MM.1S (cell line): ENCODE measurements around the gene SATB2.

Experiments
- DNase-seq: peaks from one replicate; pipeline ENCODE4 v3.0.0-alpha.2; 2015
- H2AFZ ChIP-seq: fragments of 300-600 bp; sonication (generic); 2 replicates; pipeline ENCODE4 v1.6.0; 2016; ENCODE audit warnings: antibody characterized with exemption, low read length
- H3F3A ChIP-seq: fragments of 300-600 bp; sonication (generic); 2 replicates; pipeline ENCODE4 v1.6.1; 2016; ENCODE audit warnings: mild to moderate bottlenecking, antibody characterized with exemption, low read length, moderate library complexity, mixed read lengths; ENCODE audit not compliant: insufficient read depth
- H3K27ac ChIP-seq: fragments of 300-600 bp; sonication (generic); 2 replicates; pipeline ENCODE4 v1.5.1; 2016; ENCODE audit warnings: mild to moderate bottlenecking, low read length
- H3K27me3 ChIP-seq: fragments of 300-600 bp; sonication (generic); replicated peaks from 2 replicates; pipeline ENCODE4 v1.6.0; 2016; ENCODE audit warnings: low read length; ENCODE audit not compliant: insufficient read depth
- H3K36me3 ChIP-seq: fragments of 300-600 bp; sonication (generic); replicated peaks from 2 replicates; pipeline ENCODE4 v1.6.1; 2016; ENCODE audit warnings: mild to moderate bottlenecking, low read length, mixed read lengths; ENCODE audit not compliant: insufficient read depth
- H3K4me1 ChIP-seq: fragments of 300-600 bp; sonication (generic); 2 replicates; pipeline ENCODE4 v1.6.1; 2016; ENCODE audit warnings: low read length, mixed read lengths
- H3K4me2 ChIP-seq: fragments of 300-600 bp; sonication (generic); 2 replicates; pipeline ENCODE4 v1.6.0; 2016; ENCODE audit warnings: low read depth, low read length
- H3K4me3 ChIP-seq: fragments of 300-600 bp; sonication (generic); 2 replicates; pipeline ENCODE4 v1.5.1; 2016; ENCODE audit warnings: low read length, mixed read lengths
- H3K79me2 ChIP-seq: fragments of 300-600 bp; sonication (generic); 2 replicates; pipeline ENCODE4 v1.6.1; 2016; ENCODE audit warnings: mixed run types, low read length, mixed read lengths
- H3K9ac ChIP-seq: fragments of 300-600 bp; sonication (generic); 2 replicates; pipeline ENCODE4 v1.6.1; 2016; ENCODE audit warnings: low read length, mixed read lengths
- H3K9me2 ChIP-seq: fragments of 300-600 bp; sonication (generic); replicated peaks from 2 replicates; pipeline ENCODE4 v1.6.1; 2016; ENCODE audit warnings: mild to moderate bottlenecking, low read length, mixed read lengths; ENCODE audit not compliant: insufficient read depth
- H3K9me3 ChIP-seq: fragments of 300-600 bp; sonication (generic); replicated peaks from 2 replicates; pipeline ENCODE4 v1.6.1; 2016; ENCODE audit warnings: mild to moderate bottlenecking, low read length, mixed read lengths; ENCODE audit not compliant: insufficient read depth
- H4K20me1 ChIP-seq: fragments of 300-600 bp; sonication (generic); 2 replicates; pipeline ENCODE4 v1.6.1; 2016; ENCODE audit warnings: mild to moderate bottlenecking, low read length, moderate library complexity, mixed read lengths; ENCODE audit not compliant: insufficient read depth
- CTCF ChIP-seq: fragments of 300-600 bp; sonication (generic); IDR thresholded peaks from 2 replicates; pipeline ENCODE4 v1.5.1; 2016; ENCODE audit warnings: antibody characterized with exemption, low read length, mixed read lengths
- EZH2 ChIP-seq: fragments of 300-600 bp; sonication (generic); optimal IDR thresholded peaks from 2 replicates; pipeline ENCODE3; 2017; ENCODE audit warnings: low read depth, mild to moderate bottlenecking, antibody characterized with exemption, low read length, mixed read lengths
- EZH2phosphoT487 ChIP-seq: fragments of 300-600 bp; sonication (generic); IDR thresholded peaks from 2 replicates; pipeline ENCODE4 v1.6.1; 2018; ENCODE audit warnings: antibody characterized with exemption, low read length

The SATB2 gene

GRCh38 chr2:199465988-199466691 lies 8.4 kb upstream of the SATB2 start:
- peaks cover 85% of the 10 kb centered on the region for H3K27me3 ChIP-seq
- H3K4me2 ChIP-seq, result no peak overlapping the region
- H3K4me3 ChIP-seq, result no peak overlapping the region

GRCh38 chr2:199465390-199465789 lies 7.7 kb upstream of the SATB2 start:
- Histone ChIP-seq H3K9ac (no peak overlapping the region), H3K27ac (no peak overlapping the region), H3K9me3 (no peaks in the 10 kb centered on the region), H3K4me3 (no peak overlapping the region), H3K36me3 (no peaks in the 10 kb centered on the region), H3F3A (no peaks in the 10 kb centered on the region), H4K20me1 (no peaks in the 10 kb centered on the region), H3K9me2 (no peaks in the 10 kb centered on the region), H3K79me2 (no peaks in the 10 kb centered on the region), H3K27me3 (peaks cover 85% of the 10 kb centered on the region), H3K4me2 (no peak overlapping the region), H3K4me1 (peaks cover 3% of the 10 kb centered on the region; the same call in 1 of the 2 replicates), H2AFZ (no peak overlapping the region)
- DNase-seq, result no peak
- TF ChIP-seq EZH2 (no peak), CTCF (no peak), EZH2phosphoT487 (no peak)

More at GRCh38 chr2:199465988-199466691, 8.4 kb upstream of the SATB2 start:
- Histone ChIP-seq H3K9ac (no peak overlapping the region), H4K20me1 (no peaks in the 10 kb centered on the region), H3K9me2 (no peaks in the 10 kb centered on the region), H3K9me3 (no peaks in the 10 kb centered on the region), H3K27ac (no peak overlapping the region), H3K79me2 (no peaks in the 10 kb centered on the region), H3K4me1 (no peaks in the 10 kb centered on the region), H2AFZ (no peak overlapping the region), H3K36me3 (no peaks in the 10 kb centered on the region), H3F3A (no peaks in the 10 kb centered on the region)
- TF ChIP-seq EZH2phosphoT487 (no peak), EZH2 (no peak)
- DNase-seq, result no peak

- Histone ChIP-seq H3K4me3 (no peak overlapping the region), H3K36me3 (no peaks in the 10 kb centered on the region), H3K9me3 (no peaks in the 10 kb centered on the region)
These were observed 7.0 kb upstream of the SATB2 start for GRCh38 chr2:199464606-199465352.

More at GRCh38 chr2:199464606-199465352, 7.0 kb upstream of the SATB2 start:
- H3K27me3 ChIP-seq, result peaks cover 82% of the 10 kb centered on the region
- H3K79me2 ChIP-seq, result no peaks in the 10 kb centered on the region
- no peaks in the 10 kb centered on the region for H3K9me2 ChIP-seq
- H3K4me1 ChIP-seq, result peaks cover 7% of the 10 kb centered on the region; the same call in 1 of the 2 replicates
- no peak for DNase-seq
- H3K9ac ChIP-seq, result no peak overlapping the region
- no peak overlapping the region for H3K27ac ChIP-seq
- TF ChIP-seq EZH2phosphoT487 (no peak), CTCF (no peak), EZH2 (no peak)
- no peaks in the 10 kb centered on the region for H3F3A ChIP-seq
- no peak overlapping the region for H2AFZ ChIP-seq
- no peaks in the 10 kb centered on the region for H4K20me1 ChIP-seq
- H3K4me2 ChIP-seq, result no peak overlapping the region
